GM23338 (cell line): ENCODE measurements around the gene TDRD1. TPM values are rescaled to one million over a fixed set of nuclear protein-coding genes. Genes with fewer than 3 reads are reported as not detected.

Source experiments
- ATAC-seq: fragments of 200-7000 bp; cut with Tn5 transposase; 3 replicates; pipeline ENCODE4 v1.9.1; 2020
- DNase-seq: peaks from one replicate; pipeline ENCODE4 v3.0.0-alpha.2; 2015; ENCODE audit warnings: low spot score
- H2AFZ ChIP-seq: fragments of 200-600 bp; sonication (generic); 2 replicates; pipeline ENCODE4 v1.8.0; 2016; ENCODE audit warnings: antibody characterized with exemption, mild to moderate bottlenecking, moderate library complexity
- H3F3A ChIP-seq: fragments of 200-600 bp; sonication (generic); replicated peaks from 2 replicates; pipeline ENCODE4 v1.8.0; 2017; ENCODE audit warnings: antibody characterized with exemption, mixed run types, low read depth
- H3K27ac ChIP-seq: fragments of 200-600 bp; sonication (generic); 2 replicates; pipeline ENCODE4 v1.6.1; 2016; ENCODE audit warnings: low read depth
- H3K27me3 ChIP-seq: fragments of 200-600 bp; sonication (generic); 2 replicates; pipeline ENCODE4 v1.8.0; 2016; ENCODE audit warnings: mild to moderate bottlenecking, mixed run types, moderate library complexity; ENCODE audit not compliant: insufficient read depth
- H3K36me3 ChIP-seq: fragments of 200-600 bp; sonication (generic); 2 replicates; pipeline ENCODE4 v1.8.0; 2016; ENCODE audit warnings: mild to moderate bottlenecking; ENCODE audit not compliant: insufficient read depth
- H3K4me1 ChIP-seq: fragments of 200-600 bp; sonication (generic); 2 replicates; pipeline ENCODE4 v1.8.0; 2016; ENCODE audit warnings: mild to moderate bottlenecking, moderate library complexity; ENCODE audit not compliant: insufficient read depth
- H3K4me2 ChIP-seq: fragments of 200-600 bp; sonication (generic); 2 replicates; pipeline ENCODE4 v1.7.1; 2017; ENCODE audit warnings: mixed run types
- H3K4me3 ChIP-seq: fragments of 200-600 bp; sonication (generic); 2 replicates; pipeline ENCODE4 v1.6.1; 2016; ENCODE audit warnings: mixed run types
- H3K79me2 ChIP-seq: fragments of 200-600 bp; sonication (generic); replicated peaks from 2 replicates; pipeline ENCODE4 v1.8.0; 2017; ENCODE audit warnings: mild to moderate bottlenecking; ENCODE audit not compliant: insufficient read depth
- H3K9me2 ChIP-seq: fragments of 200-600 bp; sonication (generic); 2 replicates; pipeline ENCODE4 v1.8.0; 2017; ENCODE audit not compliant: insufficient read depth
- H4K20me1 ChIP-seq: fragments of 200-600 bp; sonication (generic); replicated peaks from 2 replicates; pipeline ENCODE4 v1.8.0; 2017; ENCODE audit warnings: mild to moderate bottlenecking; ENCODE audit not compliant: insufficient read depth
- H3K27ac Mint-ChIP-seq: 2 replicates; pipeline ENCODE4 v1.8.0; 2020; ENCODE audit warnings: inconsistent platforms, mild to moderate bottlenecking, moderate library complexity, mixed read lengths
- H3K27me3 Mint-ChIP-seq: 3 replicates; pipeline ENCODE4 v1.8.0; 2022; ENCODE audit warnings: low read depth, mild to moderate bottlenecking, moderate library complexity, mixed read lengths, inconsistent platforms; ENCODE audit not compliant: insufficient read depth, poor library complexity
- H3K36me3 Mint-ChIP-seq: 3 replicates; pipeline ENCODE4 v1.8.0; 2021; ENCODE audit warnings: low read depth, mild to moderate bottlenecking, inconsistent platforms, moderate library complexity, mixed read lengths
- H3K4me1 Mint-ChIP-seq: 3 replicates; pipeline ENCODE4 v1.8.0; 2020; ENCODE audit warnings: mild to moderate bottlenecking, inconsistent platforms, mixed read lengths
- H3K4me3 Mint-ChIP-seq: 3 replicates; pipeline ENCODE4 v1.8.0; 2021; ENCODE audit warnings: moderate library complexity, mild to moderate bottlenecking, inconsistent platforms, mixed read lengths
- H3K9me3 Mint-ChIP-seq: 3 replicates; pipeline ENCODE4 v1.8.0; 2020; ENCODE audit warnings: moderate library complexity, mild to moderate bottlenecking, inconsistent platforms, mixed read lengths
- CREB1 ChIP-seq: fragments of 250-450 bp; sonication (Bioruptor Pico); IDR thresholded peaks from 2 replicates; pipeline ENCODE4 v1.5.0; 2020; ENCODE audit warnings: low read depth, mild to moderate bottlenecking, moderate library complexity
- CTCF ChIP-seq, 2 experiments: fragments of 200-600 bp in 1 of 2; sonication (generic) in 1 of 2; conservative IDR thresholded peaks; 2 replicates each; pipeline versions ENCODE4 v1.5.1 to v1.6.1; 2016 to 2017; ENCODE audit warnings: antibody characterized with exemption in 2 of 2, low read depth in 2 of 2, mild to moderate bottlenecking in 2 of 2, moderate library complexity in 1 of 2
- ETS1 ChIP-seq: IDR thresholded peaks from 2 replicates; pipeline ENCODE4 v1.6.1; 2016; ENCODE audit warnings: antibody characterized with exemption
- EZH2 ChIP-seq: fragments of 200-600 bp; sonication (generic); IDR thresholded peaks from one replicate; pipeline ENCODE4 v1.8.0; 2017; ENCODE audit warnings: antibody characterized with exemption, mild to moderate bottlenecking, low read depth; ENCODE audit not compliant: unreplicated experiment
- EZH2phosphoT487 ChIP-seq: fragments of 200-600 bp; sonication (generic); IDR thresholded peaks from one replicate; pipeline ENCODE4 v1.8.1; 2018; ENCODE audit warnings: antibody characterized with exemption; ENCODE audit not compliant: unreplicated experiment
- JUNB ChIP-seq: IDR thresholded peaks from one replicate; pipeline ENCODE4 v1.6.1; 2016; ENCODE audit warnings: antibody characterized with exemption; ENCODE audit not compliant: unreplicated experiment
- NANOG ChIP-seq: IDR thresholded peaks from 2 replicates; pipeline ENCODE4 v1.6.1; 2016; ENCODE audit warnings: antibody characterized with exemption, borderline replicate concordance
- POLR2AphosphoS5 ChIP-seq: IDR thresholded peaks from 2 replicates; pipeline ENCODE4 v1.6.1; 2016; ENCODE audit warnings: antibody characterized with exemption, low read depth
- REST ChIP-seq: IDR thresholded peaks from one replicate; pipeline ENCODE4 v1.6.1; 2018; ENCODE audit warnings: antibody characterized with exemption; ENCODE audit not compliant: unreplicated experiment
- STAT1 ChIP-seq: IDR thresholded peaks from one replicate; pipeline ENCODE4 v1.6.1; 2016; ENCODE audit warnings: antibody characterized with exemption; ENCODE audit not compliant: unreplicated experiment
- ZNF114 ChIP-seq: fragments of 250-450 bp; sonication (Bioruptor Pico); IDR thresholded peaks from 2 replicates; pipeline ENCODE4 v1.5.0; 2020; ENCODE audit warnings: mild to moderate bottlenecking, moderate library complexity
- ZNF331 ChIP-seq: fragments of 250-450 bp; sonication (Bioruptor Pico); IDR thresholded peaks from 2 replicates; pipeline ENCODE4 v1.5.0; 2020; ENCODE audit warnings: low read depth, mild to moderate bottlenecking, moderate library complexity
- ZNF462 ChIP-seq: fragments of 250-450 bp; sonication (Bioruptor Pico); IDR thresholded peaks from 2 replicates; pipeline ENCODE4 v1.5.0; 2020; ENCODE audit warnings: mild to moderate bottlenecking, moderate library complexity
- polyA plus RNA-seq: library from polyadenylated mRNA; unstranded; fragments of >200 nt; fragmentation: Nextera tagmentation; extraction: Ambion mirVana; gene quantifications from 2 replicates; pipeline ENCODE4 v1.2.1, GENCODE V29; 2016
- total RNA-seq: library from RNA; depleted of rRNA; stranded (reverse); fragments of >200 nt; shearing (Covaris generic); gene quantifications from 2 replicates; pipeline ENCODE4 v1.2.3, GENCODE V29; 2014

The TDRD1 gene
- total and polyA plus RNA-seq, 2 experiments from 2014 or later = 0.52 to 1.5 TPM

- TF ChIP-seq REST (no peak), JUNB (no peak), ETS1 (no peak), STAT1 (no peak), POLR2AphosphoS5 (no peak), CTCF (conservative IDR thresholded peaks at IDR 0.05; ENCODE audit: low read depth in 2 of 2) (no peak), NANOG (no peak)
Measured at GRCh38 chr10:114180937-114181336, 1.8 kb downstream of the TDRD1 start (continued).

- H3K27ac Mint-ChIP-seq = no peak overlapping the region
- no peak overlapping the region for H2AFZ ChIP-seq
- ATAC-seq = no peak
- no peak for DNase-seq
- peaks cover 7% of the 10 kb centered on the region for H3K27me3 Mint-ChIP-seq
- no peaks in the 10 kb centered on the region for H3K36me3 ChIP-seq
- no peaks in the 10 kb centered on the region; the same call in 2 of the 3 replicates for H3K9me3 Mint-ChIP-seq
- peaks cover 10% of the 10 kb centered on the region for H3K27me3 ChIP-seq
- no peak overlapping the region for H3K27ac ChIP-seq
- H3K36me3 Mint-ChIP-seq = no peaks in the 10 kb centered on the region
- H3K4me1 ChIP-seq = peaks cover 11% of the 10 kb centered on the region; the same call in 1 of the 2 replicates
- no peaks in the 10 kb centered on the region for H3K79me2 ChIP-seq
- no peak overlapping the region for H3K4me3 ChIP-seq
- H3K4me3 Mint-ChIP-seq = no peak overlapping the region
- H3K4me1 Mint-ChIP-seq = peaks cover 23% of the 10 kb centered on the region
- H3K9me2 ChIP-seq = no peaks in the 10 kb centered on the region
- H4K20me1 ChIP-seq = no peaks in the 10 kb centered on the region
- no peak overlapping the region for H3K4me2 ChIP-seq
- no peaks in the 10 kb centered on the region for H3F3A ChIP-seq
- no peak for TF ChIP-seq POLR2AphosphoS5
- no peak for TF ChIP-seq EZH2
- TF ChIP-seq ZNF331 = no peak
- no peak for TF ChIP-seq EZH2phosphoT487
- TF ChIP-seq CREB1 (CRISPR knock-in tag) = no peak
- TF ChIP-seq ZNF462 = no peak
- no peak for TF ChIP-seq ZNF114
- no peak for TF ChIP-seq STAT1
Measured at GRCh38 chr10:114181971-114182370, 2.8 kb downstream of the TDRD1 start.
